Retinal pigment epithelial cell (primary cell): ENCODE measurements around the gene ZNF618.
"Not testable (repeated sequence)": the region's sequence is repeated elsewhere in the genome, so short reads cannot be mapped to it uniquely, and the experiment has no call there.

Experiments used
- DNase-seq: peaks from one replicate; pipeline ENCODE4 v3.0.0-alpha.2; 2010; ENCODE audit warnings: low read depth
- H3K4me3 ChIP-seq: 2 replicates; pipeline ENCODE4 v1.5.1; 2011; ENCODE audit warnings: mild to moderate bottlenecking, low read length, control low read depth, moderate library complexity
- CTCF ChIP-seq: conservative IDR thresholded peaks from 2 replicates; pipeline ENCODE4 v1.5.1; 2011; ENCODE audit warnings: low read depth, low read length, control low read depth, inconsistent platforms

The ZNF618 gene

GRCh38 chr9:114039484-114039883, 163.4 kb downstream of the ZNF618 start:
- H3K4me3 ChIP-seq = no peak overlapping the region
- no peak for TF ChIP-seq CTCF
- DNase-seq = no peak

GRCh38 chr9:114043660-114044059, 167.6 kb downstream of the ZNF618 start:
- DNase-seq, H3K4me3 ChIP-seq: not testable (repeated sequence)

- no peak for DNase-seq
- H3K4me3 ChIP-seq = no peak overlapping the region
- no peak for TF ChIP-seq CTCF
Measured at GRCh38 chr9:114046237-114046755, 170.2 kb downstream of the ZNF618 start.

- H3K4me3 ChIP-seq = no peak overlapping the region
- DNase-seq = no peak
- no peak for TF ChIP-seq CTCF
Measured at GRCh38 chr9:114046875-114047274, 170.8 kb downstream of the ZNF618 start.

GRCh38 chr9:114047717-114048116, 171.6 kb downstream of the ZNF618 start:
- DNase-seq = no peak
- peak; percentile 50 for TF ChIP-seq CTCF
- no peak overlapping the region for H3K4me3 ChIP-seq

GRCh38 chr9:114048533-114049415, 172.7 kb downstream of the ZNF618 start:
- TF ChIP-seq CTCF = no peak
- no peak for DNase-seq
- no peak overlapping the region for H3K4me3 ChIP-seq

GRCh38 chr9:114049441-114050225, 173.5 kb downstream of the ZNF618 start:
- DNase-seq = no peak
- H3K4me3 ChIP-seq = no peak overlapping the region
- no peak for TF ChIP-seq CTCF
